ENCODE results near the gene CREB3L2. TPM values are rescaled to one million over a fixed set of nuclear protein-coding genes. Genes with fewer than 3 reads are reported as not detected.

The CREB3L2 gene
- total RNA-seq, 4 donors from 2014 or later, result 43.5 to 73.0 (median 51.2) TPM

- TF ChIP-seq CTCF (IDR thresholded peaks at IDR 0.05) (no peak), POLR2A (IDR thresholded peaks at IDR 0.05) (no peak), EP300 (IDR thresholded peaks at IDR 0.05) (no peak)
- Histone ChIP-seq H3K36me3 (peaks cover 0 to 8% (median 0%) of the 10 kb centered on the region in 3 donors), H3K4me3 (no peak overlapping the region), H3K9me3 (no peaks in the 10 kb centered on the region), H3K27ac (peak overlapping the region in 2 of 4 donors; percentile 70 to 99), H3K27me3 (no peaks in the 10 kb centered on the region), H3K4me1 (peaks cover 0 to 98% (median 34%) of the 10 kb centered on the region in 4 donors)
- DNase-seq (ENCODE audit: low spot score in 2 of 2), result no peak
- 80 to 85% methylated on average over 4 of the region's 4 CpGs for WGBS, 2 donors
Observed at GRCh38 chr7:137966641-137967142, 35.2 kb downstream of the CREB3L2 start.

- TF ChIP-seq POLR2A (IDR thresholded peaks at IDR 0.05), result no peak
- TF ChIP-seq EP300 (IDR thresholded peaks at IDR 0.05), result no peak
- no peak for TF ChIP-seq CTCF (IDR thresholded peaks at IDR 0.05)
- no peaks in the 10 kb centered on the region for H3K9me3 ChIP-seq
- DNase-seq (ENCODE audit: low spot score in 2 of 2), result no peak
- no peak overlapping the region for H3K4me3 ChIP-seq
- peak overlapping the region in 2 of 4 donors; percentile 70 to 99 for H3K27ac ChIP-seq
- H3K36me3 ChIP-seq, result peaks cover 0 to 8% (median 0%) of the 10 kb centered on the region in 3 donors
- H3K4me1 ChIP-seq, result peaks cover 0 to 96% (median 34%) of the 10 kb centered on the region in 4 donors
- no peaks in the 10 kb centered on the region for H3K27me3 ChIP-seq
- WGBS, 2 donors, result 47 to 51% methylated on average over 2 of the region's 2 CpGs
Observed at GRCh38 chr7:137965942-137966640, 35.8 kb downstream of the CREB3L2 start.

- Histone ChIP-seq H3K27me3 (no peaks in the 10 kb centered on the region), H3K9me3 (no peaks in the 10 kb centered on the region), H3K4me1 (peaks cover 0 to 92% (median 28%) of the 10 kb centered on the region in 4 donors), H3K4me3 (no peak overlapping the region), H3K36me3 (peaks cover 0 to 8% (median 0%) of the 10 kb centered on the region in 3 donors), H3K27ac (peak overlapping the region in 1 of 4 donors; percentile 20)
- WGBS, 2 donors, result 68 to 75% methylated on average over 14 of the region's 14 CpGs
- DNase-seq (ENCODE audit: low spot score in 2 of 2), result no peak
- TF ChIP-seq POLR2A (IDR thresholded peaks at IDR 0.05), result no peak
- TF ChIP-seq EP300 (IDR thresholded peaks at IDR 0.05), result no peak
- TF ChIP-seq CTCF (IDR thresholded peaks at IDR 0.05), result no peak
Observed at GRCh38 chr7:137964824-137965545, 36.9 kb downstream of the CREB3L2 start.

GRCh38 chr7:137962875-137963507, 38.9 kb downstream of the CREB3L2 start:
- peak overlapping the region in 1 of 4 donors; percentile 26 for H3K27ac ChIP-seq

More at GRCh38 chr7:137962875-137963507, 38.9 kb downstream of the CREB3L2 start:
- WGBS, 2 donors, result 71 to 85% methylated on average over 7 of the region's 7 CpGs
- TF ChIP-seq CTCF (IDR thresholded peaks at IDR 0.05) (no peak), POLR2A (IDR thresholded peaks at IDR 0.05) (no peak), EP300 (IDR thresholded peaks at IDR 0.05) (no peak)
- peaks cover 0 to 8% (median 0%) of the 10 kb centered on the region in 3 donors for H3K36me3 ChIP-seq
- H3K4me3 ChIP-seq, result no peak overlapping the region
- no peak for DNase-seq (ENCODE audit: low spot score in 2 of 2)
- H3K9me3 ChIP-seq, result no peaks in the 10 kb centered on the region
- no peaks in the 10 kb centered on the region for H3K27me3 ChIP-seq
- H3K4me1 ChIP-seq, result peaks cover 0 to 92% (median 22%) of the 10 kb centered on the region in 4 donors
